Measurements from ENCODE around the gene SLC25A48. TPM values are rescaled to one million over a fixed set of nuclear protein-coding genes. Genes with fewer than 3 reads are reported as not detected.

The SLC25A48 gene
- 1 to 10 TPM in 1 of 2 donors, under 1 TPM in 1; 0.24 to 1.2 TPM for polyA plus RNA-seq

- Histone ChIP-seq H3K9me3 (ENCODE audit: control insufficient read depth in 2 of 2, insufficient read depth in 1 of 2, low read depth in 1 of 2, low read length in 1 of 2) (peaks cover 0 to 4% of the 10 kb centered on the region in 2 donors), H3K27ac (ENCODE audit: low read depth in 2 of 2, low read length in 1 of 2) (no peak within 1 kb of the TSS), H3K4me3 (ENCODE audit: low read depth in 1 of 2, low read length in 2 of 2) (peak within 1 kb of the TSS; percentile 39 to 48), H3K27me3 (ENCODE audit: control insufficient read depth in 1 of 2, insufficient read depth in 2 of 2, low read length in 2 of 2) (no peaks in the 10 kb centered on the region), H3K4me1 (ENCODE audit: control insufficient read depth in 2 of 2, insufficient read depth in 2 of 2, low read length in 1 of 2) (peaks cover 7% of the 10 kb centered on the region in 2 donors), H3K36me3 (ENCODE audit: control insufficient read depth in 2 of 2, insufficient read depth in 2 of 2, low read length in 1 of 2) (no peaks in the 10 kb centered on the region)
- WGBS, 2 donors: 3% methylated on average over 59 to 68 of the region's 68 CpGs
These were observed at the start of gene SLC25A48 for GRCh38 chr5:135834639-135835529. Gene SLC25A48, plus strand, starts transcription at chr5:135834663. Its CDS starts 185 bp downstream, at chr5:135834848.

- 76 to 88% methylated on average over 10 of the region's 10 CpGs for WGBS, 2 donors
- no peaks in the 10 kb centered on the region for H3K36me3 ChIP-seq (ENCODE audit: control insufficient read depth in 2 of 2, insufficient read depth in 2 of 2, low read length in 1 of 2)
- no peak overlapping the region for H3K27ac ChIP-seq (ENCODE audit: low read depth in 2 of 2, low read length in 1 of 2)
These were observed 33.8 kb upstream of the SLC25A48 start for GRCh38 chr5:135800656-135801055.

GRCh38 chr5:135810188-135810943 is 24.1 kb upstream of the SLC25A48 start:
- Histone ChIP-seq H3K27me3 (ENCODE audit: control insufficient read depth in 1 of 2, insufficient read depth in 2 of 2, low read length in 2 of 2) (no peaks in the 10 kb centered on the region), H3K4me1 (ENCODE audit: control insufficient read depth in 2 of 2, insufficient read depth in 2 of 2, low read length in 1 of 2) (peaks cover 0 to 2% of the 10 kb centered on the region in 2 donors), H3K9me3 (ENCODE audit: control insufficient read depth in 2 of 2, insufficient read depth in 1 of 2, low read depth in 1 of 2, low read length in 1 of 2) (no peaks in the 10 kb centered on the region), H3K4me3 (ENCODE audit: low read depth in 1 of 2, low read length in 2 of 2) (no peak overlapping the region), H3K36me3 (ENCODE audit: control insufficient read depth in 2 of 2, insufficient read depth in 2 of 2, low read length in 1 of 2) (no peaks in the 10 kb centered on the region), H3K27ac (ENCODE audit: low read depth in 2 of 2, low read length in 1 of 2) (no peak overlapping the region)
- WGBS, 2 donors: 89 to 90% methylated on average over 7 of the region's 7 CpGs

More at GRCh38 chr5:135800656-135801055, 33.8 kb upstream of the SLC25A48 start:
- Histone ChIP-seq H3K4me3 (ENCODE audit: low read depth in 1 of 2, low read length in 2 of 2) (no peak overlapping the region), H3K4me1 (ENCODE audit: control insufficient read depth in 2 of 2, insufficient read depth in 2 of 2, low read length in 1 of 2) (no peaks in the 10 kb centered on the region), H3K9me3 (ENCODE audit: control insufficient read depth in 2 of 2, insufficient read depth in 1 of 2, low read depth in 1 of 2, low read length in 1 of 2) (no peaks in the 10 kb centered on the region), H3K27me3 (ENCODE audit: control insufficient read depth in 1 of 2, insufficient read depth in 2 of 2, low read length in 2 of 2) (peaks cover 0 to 3% of the 10 kb centered on the region in 2 donors)

- Histone ChIP-seq H3K4me3 (ENCODE audit: low read depth in 1 of 2, low read length in 2 of 2) (no peak overlapping the region), H3K36me3 (ENCODE audit: control insufficient read depth in 2 of 2, insufficient read depth in 2 of 2, low read length in 1 of 2) (no peaks in the 10 kb centered on the region), H3K27ac (ENCODE audit: low read depth in 2 of 2, low read length in 1 of 2) (no peak overlapping the region), H3K4me1 (ENCODE audit: control insufficient read depth in 2 of 2, insufficient read depth in 2 of 2, low read length in 1 of 2) (peaks cover 0 to 2% of the 10 kb centered on the region in 2 donors), H3K9me3 (ENCODE audit: control insufficient read depth in 2 of 2, insufficient read depth in 1 of 2, low read depth in 1 of 2, low read length in 1 of 2) (no peaks in the 10 kb centered on the region), H3K27me3 (ENCODE audit: control insufficient read depth in 1 of 2, insufficient read depth in 2 of 2, low read length in 2 of 2) (no peaks in the 10 kb centered on the region)
- WGBS, 2 donors: 92 to 93% methylated on average over 4 of the region's 4 CpGs
These were observed 23.5 kb upstream of the SLC25A48 start for GRCh38 chr5:135811007-135811406.

GRCh38 chr5:135813758-135814157 is 20.7 kb upstream of the SLC25A48 start:
- WGBS, 2 donors: 83 to 86% methylated on average over 7 of the region's 7 CpGs
- Histone ChIP-seq H3K36me3 (ENCODE audit: control insufficient read depth in 2 of 2, insufficient read depth in 2 of 2, low read length in 1 of 2) (no peaks in the 10 kb centered on the region), H3K4me1 (ENCODE audit: control insufficient read depth in 2 of 2, insufficient read depth in 2 of 2, low read length in 1 of 2) (peaks cover 0 to 2% of the 10 kb centered on the region in 2 donors), H3K27ac (ENCODE audit: low read depth in 2 of 2, low read length in 1 of 2) (no peak overlapping the region), H3K4me3 (ENCODE audit: low read depth in 1 of 2, low read length in 2 of 2) (no peak overlapping the region), H3K9me3 (ENCODE audit: control insufficient read depth in 2 of 2, insufficient read depth in 1 of 2, low read depth in 1 of 2, low read length in 1 of 2) (no peaks in the 10 kb centered on the region), H3K27me3 (ENCODE audit: control insufficient read depth in 1 of 2, insufficient read depth in 2 of 2, low read length in 2 of 2) (no peaks in the 10 kb centered on the region)

GRCh38 chr5:135814316-135814715 is 20.1 kb upstream of the SLC25A48 start:
- no peaks in the 10 kb centered on the region for H3K27me3 ChIP-seq (ENCODE audit: control insufficient read depth in 1 of 2, insufficient read depth in 2 of 2, low read length in 2 of 2)
- no peak overlapping the region for H3K4me3 ChIP-seq (ENCODE audit: low read depth in 1 of 2, low read length in 2 of 2)
- H3K27ac ChIP-seq (ENCODE audit: low read depth in 2 of 2, low read length in 1 of 2): no peak overlapping the region
- peaks cover 0 to 2% of the 10 kb centered on the region in 2 donors for H3K4me1 ChIP-seq (ENCODE audit: control insufficient read depth in 2 of 2, insufficient read depth in 2 of 2, low read length in 1 of 2)
- H3K36me3 ChIP-seq (ENCODE audit: control insufficient read depth in 2 of 2, insufficient read depth in 2 of 2, low read length in 1 of 2): no peaks in the 10 kb centered on the region
- 87 to 89% methylated on average over 3 of the region's 3 CpGs for WGBS, 2 donors
- H3K9me3 ChIP-seq (ENCODE audit: control insufficient read depth in 2 of 2, insufficient read depth in 1 of 2, low read depth in 1 of 2, low read length in 1 of 2): no peaks in the 10 kb centered on the region

GRCh38 chr5:135814812-135815211 is 19.7 kb upstream of the SLC25A48 start:
- no peaks in the 10 kb centered on the region for H3K27me3 ChIP-seq (ENCODE audit: control insufficient read depth in 1 of 2, insufficient read depth in 2 of 2, low read length in 2 of 2)
- peaks cover 0 to 2% of the 10 kb centered on the region in 2 donors for H3K4me1 ChIP-seq (ENCODE audit: control insufficient read depth in 2 of 2, insufficient read depth in 2 of 2, low read length in 1 of 2)
- no peaks in the 10 kb centered on the region for H3K36me3 ChIP-seq (ENCODE audit: control insufficient read depth in 2 of 2, insufficient read depth in 2 of 2, low read length in 1 of 2)
- no peak overlapping the region for H3K27ac ChIP-seq (ENCODE audit: low read depth in 2 of 2, low read length in 1 of 2)
- WGBS, 2 donors: 80 to 82% methylated on average over 3 of the region's 3 CpGs
- H3K4me3 ChIP-seq (ENCODE audit: low read depth in 1 of 2, low read length in 2 of 2): no peak overlapping the region
- H3K9me3 ChIP-seq (ENCODE audit: control insufficient read depth in 2 of 2, insufficient read depth in 1 of 2, low read depth in 1 of 2, low read length in 1 of 2): no peaks in the 10 kb centered on the region

GRCh38 chr5:135821061-135821801 is 13.2 kb upstream of the SLC25A48 start:
- WGBS, 2 donors: 50 to 54% methylated on average over 5 of the region's 5 CpGs
- Histone ChIP-seq H3K4me3 (ENCODE audit: low read depth in 1 of 2, low read length in 2 of 2) (no peak overlapping the region), H3K9me3 (ENCODE audit: control insufficient read depth in 2 of 2, insufficient read depth in 1 of 2, low read depth in 1 of 2, low read length in 1 of 2) (no peaks in the 10 kb centered on the region), H3K27ac (ENCODE audit: low read depth in 2 of 2, low read length in 1 of 2) (no peak overlapping the region), H3K27me3 (ENCODE audit: control insufficient read depth in 1 of 2, insufficient read depth in 2 of 2, low read length in 2 of 2) (no peaks in the 10 kb centered on the region), H3K4me1 (ENCODE audit: control insufficient read depth in 2 of 2, insufficient read depth in 2 of 2, low read length in 1 of 2) (peaks cover 2 to 8% of the 10 kb centered on the region in 2 donors), H3K36me3 (ENCODE audit: control insufficient read depth in 2 of 2, insufficient read depth in 2 of 2, low read length in 1 of 2) (no peaks in the 10 kb centered on the region)

- H3K9me3 ChIP-seq (ENCODE audit: control insufficient read depth in 2 of 2, insufficient read depth in 1 of 2, low read depth in 1 of 2, low read length in 1 of 2): no peaks in the 10 kb centered on the region
- no peak overlapping the region for H3K4me3 ChIP-seq (ENCODE audit: low read depth in 1 of 2, low read length in 2 of 2)
- H3K27me3 ChIP-seq (ENCODE audit: control insufficient read depth in 1 of 2, insufficient read depth in 2 of 2, low read length in 2 of 2): no peaks in the 10 kb centered on the region
- H3K27ac ChIP-seq (ENCODE audit: low read depth in 2 of 2, low read length in 1 of 2): no peak overlapping the region
- peaks cover 2 to 8% of the 10 kb centered on the region in 2 donors for H3K4me1 ChIP-seq (ENCODE audit: control insufficient read depth in 2 of 2, insufficient read depth in 2 of 2, low read length in 1 of 2)
- no peaks in the 10 kb centered on the region for H3K36me3 ChIP-seq (ENCODE audit: control insufficient read depth in 2 of 2, insufficient read depth in 2 of 2, low read length in 1 of 2)
- WGBS, 2 donors: 47 to 64% methylated on average over 7 of the region's 7 CpGs
These were observed 12.7 kb upstream of the SLC25A48 start for GRCh38 chr5:135821802-135822201.
